Measurements from ENCODE around the gene FRRS1. TPM values are rescaled to one million over a fixed set of nuclear protein-coding genes. Genes with fewer than 3 reads are reported as not detected.

Gene FRRS1
- polyA plus RNA-seq, 1 experiment, result 0.93 TPM

- no peak for TF ChIP-seq CTCF (IDR thresholded peaks at IDR 0.05; ENCODE audit: insufficient read depth, low read depth, low read length)
- DNase-seq (ENCODE audit: low read depth), result no peak
- POLR2A ChIA-PET, result no interaction called here
- Histone ChIP-seq H3K4me3 (ENCODE audit: low read depth, low read length) (no peak overlapping the region), H3K27me3 (ENCODE audit: control insufficient read depth, insufficient read depth, low read length) (peaks cover 3% of the 10 kb centered on the region; the same call in 1 of the 2 replicates), H3K36me3 (ENCODE audit: control insufficient read depth, insufficient read depth, low read length) (no peaks in the 10 kb centered on the region)
- CTCF ChIA-PET, result no interaction called here
Observed at GRCh38 chr1:99782397-99782796, 16.0 kb upstream of the FRRS1 start.

- H3K27me3 ChIP-seq (ENCODE audit: control insufficient read depth, insufficient read depth, low read length), result peaks cover 3% of the 10 kb centered on the region; the same call in 1 of the 2 replicates
- no peak overlapping the region for H3K4me3 ChIP-seq (ENCODE audit: low read depth, low read length)
- no peak for TF ChIP-seq CTCF (IDR thresholded peaks at IDR 0.05; ENCODE audit: insufficient read depth, low read depth, low read length)
- H3K36me3 ChIP-seq (ENCODE audit: control insufficient read depth, insufficient read depth, low read length), result no peaks in the 10 kb centered on the region
- no peak for DNase-seq (ENCODE audit: low read depth)
- CTCF ChIA-PET, result no interaction called here
- POLR2A ChIA-PET, result no interaction called here
Observed at GRCh38 chr1:99781798-99782197, 15.4 kb upstream of the FRRS1 start.

- DNase-seq (ENCODE audit: low read depth), result no peak
- Histone ChIP-seq H3K36me3 (ENCODE audit: control insufficient read depth, insufficient read depth, low read length) (no peaks in the 10 kb centered on the region), H3K27me3 (ENCODE audit: control insufficient read depth, insufficient read depth, low read length) (peaks cover 3% of the 10 kb centered on the region; the same call in 1 of the 2 replicates), H3K4me3 (ENCODE audit: low read depth, low read length) (no peak overlapping the region)
- ChIA-PET CTCF (no interaction called here), POLR2A (no interaction called here)
- no peak for TF ChIP-seq CTCF (IDR thresholded peaks at IDR 0.05; ENCODE audit: insufficient read depth, low read depth, low read length)
Observed at GRCh38 chr1:99777752-99778151, 11.3 kb upstream of the FRRS1 start.

- H3K4me3 ChIP-seq (ENCODE audit: low read depth, low read length), result no peak overlapping the region
- no peak for DNase-seq (ENCODE audit: low read depth)
- no peak for TF ChIP-seq CTCF (IDR thresholded peaks at IDR 0.05; ENCODE audit: insufficient read depth, low read depth, low read length)
- no peaks in the 10 kb centered on the region for H3K36me3 ChIP-seq (ENCODE audit: control insufficient read depth, insufficient read depth, low read length)
- POLR2A ChIA-PET, result no interaction called here
- H3K27me3 ChIP-seq (ENCODE audit: control insufficient read depth, insufficient read depth, low read length), result no peaks in the 10 kb centered on the region
- CTCF ChIA-PET, result interaction anchor here (1.7 kb wide), 1 partner anchor 10 kb away, joined by 4 read pairs; the partner anchor contains the start of gene FRRS1
Observed at GRCh38 chr1:99776120-99776519, 9.7 kb upstream of the FRRS1 start.

- no peak for TF ChIP-seq CTCF (IDR thresholded peaks at IDR 0.05; ENCODE audit: insufficient read depth, low read depth, low read length)
- Histone ChIP-seq H3K4me3 (ENCODE audit: low read depth, low read length) (no peak overlapping the region), H3K27me3 (ENCODE audit: control insufficient read depth, insufficient read depth, low read length) (no peaks in the 10 kb centered on the region), H3K36me3 (ENCODE audit: control insufficient read depth, insufficient read depth, low read length) (no peaks in the 10 kb centered on the region)
- ChIA-PET CTCF (no interaction called here), POLR2A (no interaction called here)
- no peak for DNase-seq (ENCODE audit: low read depth)
Observed at GRCh38 chr1:99772809-99773208, 6.4 kb upstream of the FRRS1 start.
